ENCODE measurements around the gene CLEC7A.
A peak's percentile ranks its signal among the peaks of the same experiment; 100 is the strongest.

The CLEC7A gene

GRCh38 chr12:10115311-10115710 lies 14.7 kb downstream of the CLEC7A start:
- Histone ChIP-seq H3K4me3 (ENCODE audit: low read depth in 1 of 2, low read length in 1 of 2) (no peak overlapping the region), H3K4me1 (ENCODE audit: control insufficient read depth in 1 of 2, insufficient read depth in 1 of 2, low read depth in 1 of 2, low read length in 1 of 2) (peaks cover 11 to 12% of the 10 kb centered on the region in 2 experiments), H3K9me3 (no peaks in the 10 kb centered on the region), H3K27ac (peak overlapping the region; percentile 13), H3K27me3 (no peaks in the 10 kb centered on the region), H3K36me3 (peaks cover 47% of the 10 kb centered on the region)
- no peak for TF ChIP-seq CTCF (IDR thresholded peaks at IDR 0.05)

GRCh38 chr12:10113920-10114319 lies 16.1 kb downstream of the CLEC7A start:
- TF ChIP-seq CTCF (IDR thresholded peaks at IDR 0.05): no peak
- no peaks in the 10 kb centered on the region for H3K27me3 ChIP-seq
- H3K27ac ChIP-seq: no peak overlapping the region
- H3K9me3 ChIP-seq: no peaks in the 10 kb centered on the region
- no peak overlapping the region for H3K4me3 ChIP-seq (ENCODE audit: low read depth in 1 of 2, low read length in 1 of 2)
- H3K4me1 ChIP-seq (ENCODE audit: control insufficient read depth in 1 of 2, insufficient read depth in 1 of 2, low read depth in 1 of 2, low read length in 1 of 2): peaks cover under 1 to 2% of the 10 kb centered on the region in 2 experiments
- H3K36me3 ChIP-seq: peaks cover 41% of the 10 kb centered on the region

GRCh38 chr12:10113075-10113474 lies 16.9 kb downstream of the CLEC7A start:
- Histone ChIP-seq H3K4me1 (ENCODE audit: control insufficient read depth in 1 of 2, insufficient read depth in 1 of 2, low read depth in 1 of 2, low read length in 1 of 2) (no peaks in the 10 kb centered on the region), H3K27ac (no peak overlapping the region), H3K27me3 (no peaks in the 10 kb centered on the region), H3K9me3 (no peaks in the 10 kb centered on the region), H3K36me3 (peaks cover 32% of the 10 kb centered on the region), H3K4me3 (ENCODE audit: low read depth in 1 of 2, low read length in 1 of 2) (no peak overlapping the region)
- TF ChIP-seq CTCF (IDR thresholded peaks at IDR 0.05): no peak

GRCh38 chr12:10111451-10111850 lies 18.5 kb downstream of the CLEC7A start:
- TF ChIP-seq CTCF (IDR thresholded peaks at IDR 0.05): no peak
- Histone ChIP-seq H3K4me3 (ENCODE audit: low read depth in 1 of 2, low read length in 1 of 2) (no peak overlapping the region), H3K27me3 (no peaks in the 10 kb centered on the region), H3K36me3 (peaks cover 16% of the 10 kb centered on the region), H3K4me1 (ENCODE audit: control insufficient read depth in 1 of 2, insufficient read depth in 1 of 2, low read depth in 1 of 2, low read length in 1 of 2) (no peaks in the 10 kb centered on the region), H3K9me3 (no peaks in the 10 kb centered on the region), H3K27ac (no peak overlapping the region)

- no peaks in the 10 kb centered on the region for H3K4me1 ChIP-seq (ENCODE audit: control insufficient read depth in 1 of 2, insufficient read depth in 1 of 2, low read depth in 1 of 2, low read length in 1 of 2)
- TF ChIP-seq CTCF (IDR thresholded peaks at IDR 0.05): no peak
- H3K27me3 ChIP-seq: no peaks in the 10 kb centered on the region
- no peaks in the 10 kb centered on the region for H3K9me3 ChIP-seq
- peaks cover 5% of the 10 kb centered on the region for H3K36me3 ChIP-seq
- H3K27ac ChIP-seq: no peak overlapping the region
- no peak overlapping the region for H3K4me3 ChIP-seq (ENCODE audit: low read depth in 1 of 2, low read length in 1 of 2)
Measured at GRCh38 chr12:10110256-10110844, 19.6 kb downstream of the CLEC7A start.
